ENCODE data around the gene HTT.

GRCh38 chr4:3060946-3061345 is 13.5 kb upstream of the HTT start:
- TF ChIP-seq POLR2A (IDR thresholded peaks at IDR 0.05): no peak
- no peak for TF ChIP-seq CTCF (IDR thresholded peaks at IDR 0.05)
- no peak for TF ChIP-seq EP300 (IDR thresholded peaks at IDR 0.05)

Measured in upper lobe of left lung (tissue), 4 donors.